NCI-H2227 (cell line): ENCODE data around the gene COG8.
"Not testable (repeated sequence)": the region's sequence is repeated elsewhere in the genome, so short reads cannot be mapped to it uniquely, and the experiment has no call there.

Source experiments
- DNase-seq: peaks from one replicate; lab custom pipeline; 2025; ENCODE audit not compliant: unreplicated experiment; lab: John Stamatoyannopoulos, UW

COG8 gene

DNA sequence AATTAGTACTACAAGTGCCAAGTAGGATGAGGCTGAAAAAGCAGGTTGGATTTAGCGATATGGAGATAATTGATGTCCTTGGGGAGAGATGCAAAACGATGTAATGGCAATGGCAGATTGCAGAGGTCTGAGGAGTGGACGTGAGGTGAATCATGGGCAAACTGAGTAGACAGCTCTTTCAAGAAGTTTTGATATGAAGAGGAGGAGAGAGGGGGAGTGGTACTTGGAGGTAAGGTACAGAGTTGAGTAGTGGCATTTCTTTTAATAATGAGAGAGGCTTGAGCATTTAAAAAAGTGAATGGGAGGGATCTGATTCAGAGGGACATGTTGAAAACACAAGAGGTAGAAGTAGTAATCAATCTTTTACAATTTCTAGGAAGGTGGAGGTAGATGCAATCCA is 46.0 kb downstream of the COG8 start:
- DNase-seq = no peak

GRCh38 chr16:69291657-69292056 is 47.7 kb downstream of the COG8 start:
- not testable (repeated sequence) for DNase-seq

- peak; percentile 50 for DNase-seq
Observed at GRCh38 chr16:69286941-69287713, 52.2 kb downstream of the COG8 start.

DNA sequence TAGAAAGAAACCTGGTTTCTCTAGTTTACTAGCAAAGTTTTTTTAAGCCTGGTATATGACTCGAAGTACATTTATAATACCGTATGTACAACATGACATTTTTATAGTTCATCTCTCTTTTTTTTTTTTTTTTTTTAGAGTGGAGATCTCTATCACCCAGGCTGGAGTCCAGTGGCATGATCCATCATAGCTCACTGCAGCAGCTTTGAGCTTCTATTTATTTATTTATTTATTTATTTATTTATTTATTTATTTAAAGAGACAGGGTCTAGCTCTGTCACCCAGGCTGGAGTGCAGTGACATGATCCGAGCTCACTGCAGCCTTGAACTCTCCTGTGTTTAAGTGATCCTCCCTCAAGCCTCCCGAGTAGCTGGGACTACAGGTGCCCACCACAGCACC is 54.1 kb downstream of the COG8 start:
- no peak for DNase-seq

GRCh38 chr16:69283851-69284250 is 55.5 kb downstream of the COG8 start:
- no peak for DNase-seq

- DNase-seq = no peak
Observed at GRCh38 chr16:69277413-69277812, 62.0 kb downstream of the COG8 start.
